Loucy (cell line): ENCODE results near the gene PROSER2.

Experiments used
- H2AFZ ChIP-seq: fragments of 200-600 bp; sonication (generic); 2 replicates; pipeline ENCODE4 v1.6.0; 2016; ENCODE audit warnings: antibody characterized with exemption, mild to moderate bottlenecking, low read length, moderate library complexity
- H3F3A ChIP-seq: fragments of 200-600 bp; 2 replicates; pipeline ENCODE4 v1.6.0; 2016; ENCODE audit warnings: antibody characterized with exemption, low read depth, mild to moderate bottlenecking
- H3K27me3 ChIP-seq: fragments of 200-600 bp; sonication (generic); 2 replicates; pipeline ENCODE4 v1.6.1; 2014; ENCODE audit warnings: low read length, mild to moderate bottlenecking; ENCODE audit not compliant: insufficient read depth, poor library complexity, severe bottlenecking
- H3K36me3 ChIP-seq: fragments of 200-600 bp; sonication (generic); 2 replicates; pipeline ENCODE4 v1.6.1; 2016; ENCODE audit warnings: low read length; ENCODE audit not compliant: insufficient read depth
- H3K4me1 ChIP-seq: fragments of 200-600 bp; sonication (generic); 2 replicates; pipeline ENCODE4 v1.5.1; 2014; ENCODE audit warnings: low read length, mild to moderate bottlenecking; ENCODE audit not compliant: insufficient read depth, poor library complexity, severe bottlenecking
- H3K4me2 ChIP-seq: fragments of 200-600 bp; sonication (generic); 2 replicates; pipeline ENCODE4 v1.6.0; 2014; ENCODE audit warnings: antibody characterized with exemption, low read length, low read depth, mild to moderate bottlenecking; ENCODE audit not compliant: poor library complexity, severe bottlenecking
- H3K4me3 ChIP-seq: fragments of 200-600 bp; sonication (generic); 2 replicates; pipeline ENCODE4 v1.5.1; 2014; ENCODE audit warnings: low read length, mild to moderate bottlenecking, mixed read lengths; ENCODE audit not compliant: poor library complexity, severe bottlenecking
- H3K79me2 ChIP-seq: fragments of 200-600 bp; sonication (generic); 2 replicates; pipeline ENCODE4 v1.6.1; 2014; ENCODE audit warnings: low read length; ENCODE audit not compliant: insufficient read depth
- H3K9ac ChIP-seq: fragments of 200-600 bp; sonication (generic); 2 replicates; pipeline ENCODE4 v1.6.0; 2014; ENCODE audit warnings: mild to moderate bottlenecking, low read depth, low read length, moderate library complexity; ENCODE audit not compliant: poor library complexity, severe bottlenecking
- H3K9me2 ChIP-seq: fragments of 200-600 bp; sonication (generic); replicated peaks from 2 replicates; pipeline ENCODE4 v1.6.1; 2016; ENCODE audit warnings: low read depth, low read length, mixed read lengths
- H3K9me3 ChIP-seq: fragments of 200-600 bp; sonication (generic); 2 replicates; pipeline ENCODE4 v1.6.1; 2014; ENCODE audit warnings: mild to moderate bottlenecking, antibody characterized with exemption, low read length, low read depth; ENCODE audit not compliant: insufficient read depth
- H4K20me1 ChIP-seq: fragments of 200-600 bp; sonication (generic); 2 replicates; pipeline ENCODE4 v1.6.0; 2014; ENCODE audit warnings: antibody characterized with exemption, low read length, mild to moderate bottlenecking; ENCODE audit not compliant: insufficient read depth, poor library complexity, severe bottlenecking
- EZH2phosphoT487 ChIP-seq: fragments of 200-600 bp; IDR thresholded peaks from 2 replicates; pipeline ENCODE4 v1.6.1; 2018; ENCODE audit warnings: antibody characterized with exemption, mild to moderate bottlenecking, moderate library complexity, borderline replicate concordance
- TF ChIP-seq, protein P1 (sequence below): fragments of 200-600 bp; sonication (generic); conservative IDR thresholded peaks from 2 replicates; pipeline ENCODE4 v1.5.1; 2014; ENCODE audit warnings: mild to moderate bottlenecking, antibody characterized with exemption, low read length

Gene PROSER2

DNA sequence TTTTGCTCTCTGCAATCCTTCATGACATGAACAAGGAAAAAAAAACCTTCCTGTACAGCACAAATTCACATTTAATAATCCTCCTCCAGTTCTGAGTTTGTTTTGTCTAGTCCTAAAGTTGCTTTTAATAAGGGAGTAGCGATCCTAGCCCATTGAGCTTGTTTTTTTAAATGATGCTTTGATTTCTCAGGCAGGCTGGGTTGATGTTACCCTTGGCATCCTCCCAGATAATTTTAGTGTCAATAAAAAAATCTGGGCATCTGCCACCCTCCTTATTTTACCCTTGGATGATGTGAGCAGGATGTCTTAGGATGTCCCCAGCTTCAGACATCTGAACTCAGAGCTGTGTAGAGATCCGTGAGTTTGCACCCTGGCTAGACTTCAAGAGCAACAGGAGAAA lies 33.9 kb upstream of the PROSER2 start:
- no peak for TF ChIP-seq EZH2phosphoT487
- TF ChIP-seq, protein P1, sequence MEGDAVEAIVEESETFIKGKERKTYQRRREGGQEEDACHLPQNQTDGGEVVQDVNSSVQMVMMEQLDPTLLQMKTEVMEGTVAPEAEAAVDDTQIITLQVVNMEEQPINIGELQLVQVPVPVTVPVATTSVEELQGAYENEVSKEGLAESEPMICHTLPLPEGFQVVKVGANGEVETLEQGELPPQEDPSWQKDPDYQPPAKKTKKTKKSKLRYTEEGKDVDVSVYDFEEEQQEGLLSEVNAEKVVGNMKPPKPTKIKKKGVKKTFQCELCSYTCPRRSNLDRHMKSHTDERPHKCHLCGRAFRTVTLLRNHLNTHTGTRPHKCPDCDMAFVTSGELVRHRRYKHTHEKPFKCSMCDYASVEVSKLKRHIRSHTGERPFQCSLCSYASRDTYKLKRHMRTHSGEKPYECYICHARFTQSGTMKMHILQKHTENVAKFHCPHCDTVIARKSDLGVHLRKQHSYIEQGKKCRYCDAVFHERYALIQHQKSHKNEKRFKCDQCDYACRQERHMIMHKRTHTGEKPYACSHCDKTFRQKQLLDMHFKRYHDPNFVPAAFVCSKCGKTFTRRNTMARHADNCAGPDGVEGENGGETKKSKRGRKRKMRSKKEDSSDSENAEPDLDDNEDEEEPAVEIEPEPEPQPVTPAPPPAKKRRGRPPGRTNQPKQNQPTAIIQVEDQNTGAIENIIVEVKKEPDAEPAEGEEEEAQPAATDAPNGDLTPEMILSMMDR = no peak

DNA sequence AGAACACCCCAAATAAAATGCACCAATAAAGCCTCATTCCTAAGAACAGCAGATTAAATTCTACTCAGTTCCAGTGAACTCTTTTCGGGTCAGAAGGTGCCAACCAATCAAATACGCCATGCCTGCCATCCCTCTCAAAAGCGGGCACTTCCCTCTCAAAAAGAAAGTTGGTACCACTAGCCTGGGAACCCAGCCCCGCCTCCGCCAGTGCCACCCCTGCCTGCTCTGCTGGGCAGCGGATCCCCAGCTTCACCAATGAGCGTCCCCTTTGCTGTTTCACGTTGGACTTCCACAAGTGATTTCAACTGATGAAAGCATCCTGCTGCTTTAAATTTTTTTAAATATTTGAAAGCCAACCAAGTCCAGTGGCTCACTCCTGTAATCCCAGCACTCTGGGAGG lies 33.2 kb upstream of the PROSER2 start:
- Histone ChIP-seq H3K9me3 (no peaks in the 10 kb centered on the region), H3K4me3 (no peak overlapping the region), H3F3A (no peaks in the 10 kb centered on the region), H4K20me1 (no peaks in the 10 kb centered on the region), H3K9ac (no peak overlapping the region), H3K4me1 (no peaks in the 10 kb centered on the region), H3K4me2 (no peak overlapping the region), H3K9me2 (no peaks in the 10 kb centered on the region), H3K27me3 (no peaks in the 10 kb centered on the region), H3K79me2 (no peaks in the 10 kb centered on the region), H3K36me3 (no peaks in the 10 kb centered on the region), H2AFZ (no peak overlapping the region)
- TF ChIP-seq EZH2phosphoT487 = no peak
- TF ChIP-seq, protein P1 = no peak

More for the DNA sequence above, 33.9 kb upstream of the PROSER2 start:
- no peaks in the 10 kb centered on the region for H4K20me1 ChIP-seq
- H3K27me3 ChIP-seq = no peaks in the 10 kb centered on the region
- H3K4me1 ChIP-seq = no peaks in the 10 kb centered on the region
- no peaks in the 10 kb centered on the region for H3K36me3 ChIP-seq
- H3K4me2 ChIP-seq = no peak overlapping the region
- H3K9me3 ChIP-seq = no peaks in the 10 kb centered on the region
- no peaks in the 10 kb centered on the region for H3F3A ChIP-seq
- no peaks in the 10 kb centered on the region for H3K79me2 ChIP-seq
- H3K9me2 ChIP-seq = no peaks in the 10 kb centered on the region
- H3K9ac ChIP-seq = no peak overlapping the region
- H3K4me3 ChIP-seq = no peak overlapping the region
- H2AFZ ChIP-seq = no peak overlapping the region

DNA sequence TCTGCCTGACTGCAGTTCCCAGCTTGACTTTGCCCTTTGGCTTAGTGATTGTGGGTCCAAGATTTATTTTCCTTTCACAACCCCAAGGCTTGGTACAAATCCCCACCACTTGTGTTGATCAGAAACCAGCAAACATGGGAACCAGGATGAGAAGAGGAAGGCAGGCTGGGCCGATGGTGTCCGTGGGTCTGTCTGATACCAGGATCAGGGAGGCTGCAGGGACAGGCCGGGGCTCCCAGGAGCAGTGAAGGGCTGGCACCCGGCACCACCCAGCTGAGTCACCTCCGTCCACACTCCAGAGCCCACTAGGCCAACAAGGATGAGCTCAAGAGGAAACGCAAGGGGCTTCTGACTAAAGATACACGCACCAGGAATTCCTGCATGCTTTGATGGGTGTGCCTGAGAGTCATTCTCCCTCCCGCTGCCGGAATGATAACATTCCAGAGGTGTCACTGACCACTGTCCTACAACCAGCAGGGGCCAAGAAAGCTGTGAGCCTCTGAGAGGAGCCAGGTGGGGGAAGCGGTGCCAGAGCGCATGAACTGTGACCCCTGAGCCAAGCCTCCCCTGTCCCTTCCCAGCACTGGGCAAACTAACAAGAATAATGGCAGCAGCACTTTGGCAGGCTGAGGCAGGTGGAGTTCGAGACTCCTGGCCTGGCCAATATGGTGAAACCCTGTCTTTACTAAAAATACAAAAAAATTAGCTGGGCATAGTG lies 29.2 kb upstream of the PROSER2 start:
- H4K20me1 ChIP-seq = no peaks in the 10 kb centered on the region
- H3K4me3 ChIP-seq = no peak overlapping the region
- H3K9me3 ChIP-seq = no peaks in the 10 kb centered on the region
- no peak overlapping the region for H2AFZ ChIP-seq
- no peaks in the 10 kb centered on the region for H3K36me3 ChIP-seq
- H3F3A ChIP-seq = 0 out of 2 replicates have a peak, but pooled peaks cover under 1% of the 10 kb centered on the region
- H3K9ac ChIP-seq = no peak overlapping the region
- no peaks in the 10 kb centered on the region for H3K79me2 ChIP-seq
- H3K4me2 ChIP-seq = no peak overlapping the region
- H3K9me2 ChIP-seq = no peaks in the 10 kb centered on the region
- H3K27me3 ChIP-seq = no peaks in the 10 kb centered on the region
- peaks cover 16% of the 10 kb centered on the region for H3K4me1 ChIP-seq
- TF ChIP-seq EZH2phosphoT487 = no peak
- TF ChIP-seq, protein P1 = no peak
